Measurements from ENCODE around the gene CARD19. TPM values are rescaled to one million over a fixed set of nuclear protein-coding genes. Genes with fewer than 3 reads are reported as not detected.

The CARD19 gene
- total RNA-seq, 1 experiment from 2014 or later: 11.4 TPM

DNA sequence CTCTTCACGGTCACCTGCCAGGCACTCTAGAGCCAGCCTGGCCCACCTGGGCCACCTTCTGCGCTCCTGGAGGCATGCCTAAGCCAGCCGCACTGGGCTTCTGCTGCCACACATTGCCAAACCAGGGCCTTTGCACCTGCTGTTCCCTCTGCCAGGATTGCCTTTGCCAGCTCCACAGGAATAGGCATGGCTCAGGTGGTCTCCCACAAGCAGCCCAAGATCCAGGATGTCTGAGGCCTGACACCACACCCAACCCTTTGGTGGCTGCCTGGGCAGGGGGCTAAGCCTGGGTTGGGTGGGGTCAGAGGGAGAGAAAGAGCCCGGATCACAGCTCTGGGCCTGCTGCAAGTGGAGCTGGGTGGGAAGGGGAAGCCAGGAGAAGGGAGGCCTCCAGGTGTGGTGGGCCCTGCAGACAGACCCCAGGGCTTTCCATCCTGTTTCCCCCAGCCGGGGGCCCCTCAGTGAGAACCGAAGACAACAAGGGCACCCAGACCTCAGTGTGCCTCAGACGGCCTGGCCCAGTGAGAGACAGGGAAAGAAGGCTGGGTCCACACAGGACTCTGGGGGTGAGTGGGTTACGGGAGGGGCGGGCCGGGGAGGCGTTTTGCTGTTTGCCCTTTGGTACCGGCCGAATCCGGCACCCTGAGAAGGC lies 38.2 kb upstream of the CARD19 start:
- Mint-ChIP-seq H3K36me3 (ENCODE audit: insufficient read depth, unreplicated experiment) (no peaks in the 10 kb centered on the region), H3K27me3 (ENCODE audit: insufficient read depth, unreplicated experiment) (no peaks in the 10 kb centered on the region), H3K4me3 (ENCODE audit: unreplicated experiment) (peak overlapping the region; percentile 60), H3K9me3 (ENCODE audit: unreplicated experiment) (no peaks in the 10 kb centered on the region), H3K27ac (ENCODE audit: unreplicated experiment) (peak overlapping the region; percentile 22), H3K4me1 (ENCODE audit: low read depth, unreplicated experiment) (no peaks in the 10 kb centered on the region)
- Histone ChIP-seq H3K27me3 (replicated peaks; ENCODE audit: control insufficient read depth, insufficient read depth, low read length) (no peaks in the 10 kb centered on the region), H3K4me1 (peaks cover 16% of the 10 kb centered on the region), H3K36me3 (ENCODE audit: control insufficient read depth, insufficient read depth, low read length) (no peaks in the 10 kb centered on the region), H3K4me3 (ENCODE audit: low read depth, low read length) (no peak overlapping the region; the same call in 1 of the 2 replicates), H3K9me3 (no peaks in the 10 kb centered on the region)
- no peak for TF ChIP-seq CTCF (IDR thresholded peaks at IDR 0.05; ENCODE audit: insufficient read depth in 1 of 2, low read depth in 1 of 2, low read length in 1 of 2, severe bottlenecking in 1 of 2, unreplicated experiment in 1 of 2)
- ChIA-PET CTCF (no interaction called here), POLR2A (no interaction called here)
- BruUV-seq (replicated peaks): no TSS peak
- no peak for DNase-seq
- intact Hi-C loops (cut with micrococcal nuclease; ENCODE audit: unreplicated experiment): loop anchor here (5.0 kb wide), 1 partner anchor 39 kb away; the partner anchor contains the start of gene CARD19

- Mint-ChIP-seq H3K27me3 (ENCODE audit: insufficient read depth, unreplicated experiment) (no peaks in the 10 kb centered on the region), H3K4me1 (ENCODE audit: low read depth, unreplicated experiment) (no peaks in the 10 kb centered on the region), H3K9me3 (ENCODE audit: unreplicated experiment) (no peaks in the 10 kb centered on the region), H3K36me3 (ENCODE audit: insufficient read depth, unreplicated experiment) (no peaks in the 10 kb centered on the region), H3K27ac (ENCODE audit: unreplicated experiment) (peak within 1 kb of the TSS; percentile 22), H3K4me3 (ENCODE audit: unreplicated experiment) (peak within 1 kb of the TSS; percentile 60)
- DNase-seq: peak; percentile 65 to 73
- intact Hi-C loops (cut with micrococcal nuclease; ENCODE audit: unreplicated experiment): loop anchor here (5.0 kb wide), 1 partner anchor 39 kb away; the partner anchor contains the start of gene CARD19
- peaks cover 16% of the 10 kb centered on the region for H3K4me1 ChIP-seq
- no peaks in the 10 kb centered on the region for H3K9me3 ChIP-seq
- H3K4me3 ChIP-seq (ENCODE audit: low read depth, low read length): peak within 1 kb of the TSS; percentile 41
- no TSS peak for BruUV-seq (replicated peaks)
- ChIA-PET CTCF (no interaction called here), POLR2A (no interaction called here)
- no peaks in the 10 kb centered on the region for H3K36me3 ChIP-seq (ENCODE audit: control insufficient read depth, insufficient read depth, low read length)
- no peaks in the 10 kb centered on the region for H3K27me3 ChIP-seq (replicated peaks; ENCODE audit: control insufficient read depth, insufficient read depth, low read length)
- TF ChIP-seq CTCF (IDR thresholded peaks at IDR 0.05; ENCODE audit: insufficient read depth in 1 of 2, low read depth in 1 of 2, low read length in 1 of 2, severe bottlenecking in 1 of 2, unreplicated experiment in 1 of 2): no peak
Measured at GRCh38 chr9:93058355-93059010, 37.5 kb upstream of the CARD19 start, which contains the start of gene SUSD3. SUSD3 (plus strand) TSS chr9:93058701; CDS start chr9:93058743, 42 bp downstream.

GRCh38 chr9:93059011-93059714 lies 36.9 kb upstream of the CARD19 start:
- intact Hi-C loops (cut with micrococcal nuclease; ENCODE audit: unreplicated experiment): loop anchor here (5.0 kb wide), 1 partner anchor 38 kb away; the partner anchor contains the start of gene CARD19

More at GRCh38 chr9:93059011-93059714, 36.9 kb upstream of the CARD19 start:
- H3K36me3 Mint-ChIP-seq (ENCODE audit: insufficient read depth, unreplicated experiment): no peaks in the 10 kb centered on the region
- no peak for TF ChIP-seq CTCF (IDR thresholded peaks at IDR 0.05; ENCODE audit: insufficient read depth in 1 of 2, low read depth in 1 of 2, low read length in 1 of 2, severe bottlenecking in 1 of 2, unreplicated experiment in 1 of 2)
- no peak for DNase-seq
- no peaks in the 10 kb centered on the region for H3K4me1 Mint-ChIP-seq (ENCODE audit: low read depth, unreplicated experiment)
- no peaks in the 10 kb centered on the region for H3K27me3 Mint-ChIP-seq (ENCODE audit: insufficient read depth, unreplicated experiment)
- ChIA-PET POLR2A (interaction anchor here (1.5 kb wide), 1 partner anchor 36 kb away, joined by 9 read pairs; no protein-coding TSS in a partner anchor), CTCF (no interaction called here)
- H3K27me3 ChIP-seq (replicated peaks; ENCODE audit: control insufficient read depth, insufficient read depth, low read length): no peaks in the 10 kb centered on the region
- no peak overlapping the region for H3K4me3 Mint-ChIP-seq (ENCODE audit: unreplicated experiment)
- BruUV-seq (replicated peaks): no TSS peak
- H3K36me3 ChIP-seq (ENCODE audit: control insufficient read depth, insufficient read depth, low read length): no peaks in the 10 kb centered on the region
- no peak overlapping the region for H3K27ac Mint-ChIP-seq (ENCODE audit: unreplicated experiment)
- H3K9me3 ChIP-seq: no peaks in the 10 kb centered on the region
- H3K4me1 ChIP-seq: peaks cover 16% of the 10 kb centered on the region
- H3K9me3 Mint-ChIP-seq (ENCODE audit: unreplicated experiment): no peaks in the 10 kb centered on the region
- H3K4me3 ChIP-seq (ENCODE audit: low read depth, low read length): peak overlapping the region; percentile 41
